GM23248 (cell line): ENCODE results near the gene ID1. TPM values are rescaled to one million over a fixed set of nuclear protein-coding genes. Genes with fewer than 3 reads are reported as not detected.

Source experiments
- DNase-seq: peaks from one replicate; pipeline ENCODE4 v3.0.0-alpha.2; 2015
- H2AFZ ChIP-seq: fragments of 200-600 bp; sonication (generic); 2 replicates; pipeline ENCODE4 v1.6.1; 2016; ENCODE audit warnings: antibody characterized with exemption
- H3F3A ChIP-seq: fragments of 200-600 bp; sonication (generic); 2 replicates; pipeline ENCODE4 v1.6.1; 2016; ENCODE audit warnings: mild to moderate bottlenecking, antibody characterized with exemption, mixed run types; ENCODE audit not compliant: insufficient read depth
- H3K27ac ChIP-seq: fragments of 200-600 bp; sonication (generic); 2 replicates; pipeline ENCODE4 v1.5.1; 2016; ENCODE audit warnings: mild to moderate bottlenecking
- H3K27me3 ChIP-seq: fragments of 200-600 bp; sonication (generic); replicated peaks from 2 replicates; pipeline ENCODE4 v1.6.1; 2016; ENCODE audit warnings: mild to moderate bottlenecking; ENCODE audit not compliant: insufficient read depth
- H3K36me3 ChIP-seq: fragments of 200-600 bp; sonication (generic); 2 replicates; pipeline ENCODE4 v1.6.1; 2016; ENCODE audit warnings: low read depth, mild to moderate bottlenecking
- H3K4me1 ChIP-seq: fragments of 200-600 bp; sonication (generic); 2 replicates; pipeline ENCODE4 v1.6.1; 2016; ENCODE audit warnings: mild to moderate bottlenecking; ENCODE audit not compliant: insufficient read depth
- H3K4me2 ChIP-seq: fragments of 200-600 bp; sonication (generic); one replicate; pipeline ENCODE4 v1.6.1; 2016; ENCODE audit warnings: mild to moderate bottlenecking; ENCODE audit not compliant: unreplicated experiment
- H3K4me3 ChIP-seq: fragments of 200-600 bp; sonication (generic); 2 replicates; pipeline ENCODE4 v1.5.1; 2016; ENCODE audit warnings: mild to moderate bottlenecking
- H3K79me2 ChIP-seq: fragments of 200-600 bp; sonication (generic); 2 replicates; pipeline ENCODE4 v1.6.1; 2016; ENCODE audit warnings: mild to moderate bottlenecking; ENCODE audit not compliant: insufficient read depth
- H3K9ac ChIP-seq: fragments of 200-600 bp; sonication (generic); 2 replicates; pipeline ENCODE4 v1.6.1; 2016; ENCODE audit warnings: mild to moderate bottlenecking
- H3K9me2 ChIP-seq: fragments of 200-600 bp; sonication (generic); 2 replicates; pipeline ENCODE4 v1.6.1; 2016; ENCODE audit warnings: mixed run types, mild to moderate bottlenecking, moderate library complexity; ENCODE audit not compliant: insufficient read depth
- H3K9me3 ChIP-seq: fragments of 200-600 bp; sonication (generic); one replicate; pipeline ENCODE4 v1.6.1; 2017; ENCODE audit warnings: low read depth
- H4K20me1 ChIP-seq: fragments of 200-600 bp; sonication (generic); 2 replicates; pipeline ENCODE4 v1.6.0; 2016; ENCODE audit not compliant: insufficient read depth
- EZH2 ChIP-seq: fragments of 200-600 bp; sonication (generic); IDR thresholded peaks from 2 replicates; pipeline ENCODE4 v1.6.1; 2018; ENCODE audit warnings: antibody characterized with exemption, mild to moderate bottlenecking; ENCODE audit not compliant: insufficient read depth, poor library complexity, severe bottlenecking
- EZH2phosphoT487 ChIP-seq: fragments of 200-600 bp; sonication (generic); IDR thresholded peaks from 2 replicates; pipeline ENCODE4 v1.6.1; 2018; ENCODE audit warnings: antibody characterized with exemption, moderate library complexity, mild to moderate bottlenecking, low read depth; ENCODE audit not compliant: insufficient read depth
- WGBS, 2 experiments: methylation state at CpG; one replicate each; pipeline ENCODE4 v1.1.6; 2015 to 2017; ENCODE audit warnings: low lambda C conversion rate in 2 of 2, low coverage in 1 of 2; ENCODE audit errors: missing lambda C conversion rate in 2 of 2; 5-methylcytosine and 5-hydroxymethylcytosine counted together
- in situ Hi-C: fragments of 300-500 bp; cut with MboI; formaldehyde crosslinking; loops from 2 replicates; pipeline ENCODE4 v1.15.0; 2020
- polyA plus RNA-seq: library from polyadenylated mRNA; unstranded; fragments of >200 nt; fragmentation: Nextera tagmentation; extraction: Ambion mirVana; gene quantifications from 2 replicates; pipeline ENCODE4 v1.2.1, GENCODE V29; 2016
- total RNA-seq: library from RNA; depleted of rRNA; stranded (reverse); fragments of >200 nt; shearing (Covaris generic); gene quantifications from 2 replicates; pipeline ENCODE4 v1.2.3, GENCODE V29; 2014

The ID1 gene
- total and polyA plus RNA-seq, 2 experiments from 2014 or later = 248 to 780 TPM

GRCh38 chr20:31580706-31581105 is 24.4 kb upstream of the ID1 start:
- Histone ChIP-seq H3K36me3 (no peaks in the 10 kb centered on the region), H4K20me1 (no peaks in the 10 kb centered on the region), H2AFZ (peak overlapping the region; percentile 47), H3K79me2 (no peaks in the 10 kb centered on the region), H3K27ac (0 out of 2 replicates have a peak overlapping the region, but pooled peaks have one; percentile 26), H3K9me3 (no peaks in the 10 kb centered on the region), H3K4me2 (no peak overlapping the region), H3K4me1 (no peaks in the 10 kb centered on the region), H3K4me3 (no peak overlapping the region), H3F3A (no peaks in the 10 kb centered on the region), H3K27me3 (no peaks in the 10 kb centered on the region), H3K9ac (peak overlapping the region; percentile 48; the same call in 1 of the 2 replicates), H3K9me2 (no peaks in the 10 kb centered on the region)
- peak; percentile 56 for DNase-seq
- in situ Hi-C loops = no loop called here
- TF ChIP-seq EZH2 (no peak), EZH2phosphoT487 (no peak)
- WGBS, 2 experiments = 34 to 36% methylated on average over 7 of the region's 7 CpGs

- no peak overlapping the region for H3K4me2 ChIP-seq
- H3K27me3 ChIP-seq = no peaks in the 10 kb centered on the region
- H3K79me2 ChIP-seq = no peaks in the 10 kb centered on the region
- H3F3A ChIP-seq = no peaks in the 10 kb centered on the region
- peak overlapping the region; percentile 48; the same call in 1 of the 2 replicates for H3K9ac ChIP-seq
- H3K4me3 ChIP-seq = no peak overlapping the region
- no peaks in the 10 kb centered on the region for H3K36me3 ChIP-seq
- H3K9me2 ChIP-seq = no peaks in the 10 kb centered on the region
- H4K20me1 ChIP-seq = no peaks in the 10 kb centered on the region
- H2AFZ ChIP-seq = peak overlapping the region; percentile 47
- no peaks in the 10 kb centered on the region for H3K9me3 ChIP-seq
- no peak for TF ChIP-seq EZH2
- TF ChIP-seq EZH2phosphoT487 = no peak
- H3K27ac ChIP-seq = no peak overlapping the region
- H3K4me1 ChIP-seq = no peaks in the 10 kb centered on the region
- WGBS, 2 experiments = 80 to 83% methylated on average over 13 of the region's 13 CpGs
- DNase-seq = no peak
- in situ Hi-C loops = no loop called here
Observed at GRCh38 chr20:31581391-31581790, 23.7 kb upstream of the ID1 start.

- Histone ChIP-seq H3K4me2 (peak overlapping the region; percentile 75), H3K9me2 (no peaks in the 10 kb centered on the region), H3K36me3 (no peaks in the 10 kb centered on the region), H2AFZ (peak overlapping the region; percentile 9; the same call in 1 of the 2 replicates), H3K4me1 (peaks cover 21% of the 10 kb centered on the region), H3K27ac (peak overlapping the region; percentile 89), H4K20me1 (no peaks in the 10 kb centered on the region), H3K4me3 (peak overlapping the region; percentile 63), H3K9me3 (no peaks in the 10 kb centered on the region), H3K27me3 (no peaks in the 10 kb centered on the region), H3K9ac (peak overlapping the region; percentile 92), H3K79me2 (no peaks in the 10 kb centered on the region), H3F3A (peaks cover 29% of the 10 kb centered on the region)
- 2 to 4% methylated on average over 45 to 60 of the region's 76 CpGs for WGBS, 2 experiments
- no peak for TF ChIP-seq EZH2
- no peak for TF ChIP-seq EZH2phosphoT487
- peak; percentile 92 for DNase-seq
- in situ Hi-C loops = no loop called here
Observed at GRCh38 chr20:31587545-31588389, 17.3 kb upstream of the ID1 start.

GRCh38 chr20:31590717-31591225 is 14.3 kb upstream of the ID1 start:
- Histone ChIP-seq H3K9ac (no peak overlapping the region), H3K27ac (peak overlapping the region; percentile 89), H4K20me1 (no peaks in the 10 kb centered on the region), H3K4me1 (peaks cover 44% of the 10 kb centered on the region), H3F3A (peaks cover 57% of the 10 kb centered on the region), H3K4me3 (no peak overlapping the region), H3K27me3 (no peaks in the 10 kb centered on the region), H2AFZ (no peak overlapping the region), H3K9me3 (no peaks in the 10 kb centered on the region), H3K79me2 (no peaks in the 10 kb centered on the region), H3K36me3 (no peaks in the 10 kb centered on the region), H3K9me2 (no peaks in the 10 kb centered on the region), H3K4me2 (no peak overlapping the region)
- WGBS, 2 experiments = 80 to 81% methylated on average over 7 of the region's 7 CpGs
- TF ChIP-seq EZH2phosphoT487 = no peak
- TF ChIP-seq EZH2 = no peak
- in situ Hi-C loops = no loop called here
- DNase-seq = no peak
